GM12878 (cell line): ENCODE measurements around the gene AVPR1B. TPM values are rescaled to one million over a fixed set of nuclear protein-coding genes. Genes with fewer than 3 reads are reported as not detected.

Experiments
- ATAC-seq: fragments of 200-7000 bp; cut with Tn5 transposase; 3 replicates; pipeline ENCODE4 v1.9.1; 2020; ENCODE audit warnings: mild to moderate bottlenecking, moderate library complexity
- BruUV-seq: library from RNA; stranded (reverse); fragments of 400-500 nt; replicated peaks from 2 replicates; lab custom pipeline; 2021; lab: Mats Ljungman, UMichigan
- CTCF ChIA-PET: fragments of 300-600 bp; sonication (Branson Sonifier 250); formaldehyde crosslinking; extraction: SDS; loops from one replicate; lab custom pipeline; 2021; ENCODE audit warnings: inconsistent platforms; lab: Yijun Ruan, JAX
- POLR2A ChIA-PET: fragments of 350-600 bp; formaldehyde crosslinking; extraction: SDS; loops from one replicate; lab custom pipeline; 2021; ENCODE audit warnings: inconsistent platforms; lab: Charles Lee
- RAD21 ChIA-PET: fragments of 300-600 bp; sonication (Branson Sonifier 250); formaldehyde crosslinking; loops from one replicate; lab custom pipeline; 2023; ENCODE audit warnings: antibody characterized with exemption; ENCODE audit not compliant: unreplicated experiment; lab: Charles Lee
- SMC1A ChIA-PET: fragments of 300-600 bp; sonication (Branson Sonifier 250); formaldehyde crosslinking; loops from one replicate; lab custom pipeline; 2023; ENCODE audit not compliant: unreplicated experiment, uncharacterized antibody; lab: Charles Lee
- DNase-seq: peaks from one replicate; pipeline ENCODE4 v3.0.0-alpha.2; 2011; ENCODE audit warnings: low read depth, low spot score
- FAIRE-seq: peaks from 3 replicates; lab custom pipeline; 2011; peaks lifted over from hg19 to GRCh38; lab: Jason Lieb, UNC
- H2AFZ ChIP-seq: 2 replicates; pipeline ENCODE4 v1.6.0; 2011; ENCODE audit warnings: low read depth, low read length, control low read depth; ENCODE audit not compliant: control insufficient read depth
- H3K27ac ChIP-seq: 2 replicates; pipeline ENCODE4 v1.5.1; 2011; ENCODE audit warnings: control low read depth; ENCODE audit not compliant: control insufficient read depth, insufficient read depth
- H3K27me3 ChIP-seq, 2 experiments: replicated peaks in 1 of 2; 2 replicates each; pipeline versions ENCODE4 v1.6.0 to v1.6.1; 2011; ENCODE audit warnings: low read length in 1 of 2; ENCODE audit not compliant: control insufficient read depth in 2 of 2, insufficient read depth in 2 of 2
- H3K36me3 ChIP-seq, 2 experiments: 2 replicates each; pipeline ENCODE4 v1.5.1; 2011; ENCODE audit warnings: low read length in 1 of 2; ENCODE audit not compliant: control insufficient read depth in 2 of 2, insufficient read depth in 2 of 2
- H3K4me1 ChIP-seq: 2 replicates; pipeline ENCODE4 v1.6.1; 2011; ENCODE audit warnings: mild to moderate bottlenecking, low read length, moderate library complexity, mixed read lengths; ENCODE audit not compliant: control insufficient read depth, insufficient read depth
- H3K4me2 ChIP-seq: 2 replicates; pipeline ENCODE4 v1.6.0; 2011; ENCODE audit warnings: control low read depth; ENCODE audit not compliant: control insufficient read depth, insufficient read depth
- H3K4me3 ChIP-seq: fragments of 200-600 bp; sonication (generic); 2 replicates; pipeline ENCODE4 v1.5.1; 2016
- H3K79me2 ChIP-seq: 2 replicates; pipeline ENCODE4 v1.6.0; 2011; ENCODE audit warnings: low read length; ENCODE audit not compliant: control insufficient read depth, insufficient read depth
- H3K9ac ChIP-seq: 2 replicates; pipeline ENCODE4 v1.8.0; 2011; ENCODE audit warnings: low read length, control low read depth, mixed read lengths; ENCODE audit not compliant: control insufficient read depth, insufficient read depth
- H3K9me3 ChIP-seq: replicated peaks from 3 replicates; pipeline ENCODE4 v1.5.1; 2011; ENCODE audit warnings: mild to moderate bottlenecking, low read length; ENCODE audit not compliant: control insufficient read depth, insufficient read depth
- H4K20me1 ChIP-seq: 2 replicates; pipeline ENCODE4 v1.6.0; 2011; ENCODE audit not compliant: control insufficient read depth, insufficient read depth
- BACH1 ChIP-seq: fragments of 450-650 bp; IDR thresholded peaks from 2 replicates; pipeline ENCODE4 v1.6.1; 2017; ENCODE audit warnings: mild to moderate bottlenecking, borderline replicate concordance
- CBX5 ChIP-seq: sonication (generic); IDR thresholded peaks from 2 replicates; pipeline ENCODE4 v1.6.1; 2016; ENCODE audit warnings: low read depth, moderate library complexity, mild to moderate bottlenecking, inconsistent platforms
- E2F4 ChIP-seq: IDR thresholded peaks from 2 replicates; pipeline ENCODE4 v1.6.1; 2012; ENCODE audit warnings: low read depth, low read length, improper control_type of control experiment
- IKZF2 ChIP-seq, 2 experiments: fragments of 450-650 bp; IDR thresholded peaks; 2 replicates each; pipeline ENCODE4 v1.6.1; 2017; ENCODE audit warnings: mild to moderate bottlenecking in 2 of 2, moderate library complexity in 2 of 2
- MXI1 ChIP-seq: fragments of 150-350 bp; IDR thresholded peaks from 2 replicates; pipeline ENCODE4 v1.6.1; 2011; ENCODE audit warnings: low read depth, mild to moderate bottlenecking, inconsistent platforms, low read length, improper control_type of control experiment
- RAD51 ChIP-seq: fragments of 450-650 bp; IDR thresholded peaks from 2 replicates; pipeline ENCODE4 v1.6.1; 2016; ENCODE audit warnings: moderate library complexity, mild to moderate bottlenecking, inconsistent platforms
- SP1 ChIP-seq: IDR thresholded peaks from one replicate; pipeline ENCODE4 v1.6.1; 2011; ENCODE audit warnings: low read depth, low read length
- SUZ12 ChIP-seq: fragments of 200-600 bp; sonication (generic); IDR thresholded peaks from one replicate; pipeline ENCODE4 v1.6.1; 2018; ENCODE audit warnings: antibody characterized with exemption, mild to moderate bottlenecking; ENCODE audit not compliant: unreplicated experiment
- TAF1 ChIP-seq: IDR thresholded peaks from 2 replicates; pipeline ENCODE4 v1.6.1; 2011; ENCODE audit warnings: mild to moderate bottlenecking, low read depth, low read length, borderline replicate concordance
- TARDBP ChIP-seq: IDR thresholded peaks from 2 replicates; pipeline ENCODE4 v1.6.1; 2016; ENCODE audit warnings: borderline replicate concordance
- ZBTB11 ChIP-seq: fragments of 450-650 bp; formaldehyde crosslinking; IDR thresholded peaks from 2 replicates; pipeline ENCODE4 v1.5.0; 2022; ENCODE audit warnings: mild to moderate bottlenecking, missing genetic modification characterization
- ZNF274 ChIP-seq: IDR thresholded peaks from one replicate; pipeline ENCODE4 v1.8.0; 2011; ENCODE audit not compliant: insufficient read length, insufficient read depth
- ZNF592 ChIP-seq: fragments of 450-650 bp; IDR thresholded peaks from 2 replicates; pipeline ENCODE4 v1.6.1; 2017; ENCODE audit warnings: mild to moderate bottlenecking, moderate library complexity
- WGBS: methylation state at CpG from one replicate; pipeline ENCODE4 v1.1.6; 2016; ENCODE audit warnings: low lambda C conversion rate; ENCODE audit not compliant: insufficient replicate concordance, insufficient coverage; ENCODE audit errors: missing lambda C conversion rate; 5-methylcytosine and 5-hydroxymethylcytosine counted together
- in situ Hi-C: fragments of 300-500 bp; cut with MboI; formaldehyde crosslinking; loops from 9 replicates; pipeline ENCODE4 v1.14.3; 2018; ENCODE audit warnings: mixed read lengths
- intact Hi-C: fragments of 100-400 bp; cut with micrococcal nuclease; formaldehyde crosslinking; loops from one replicate; pipeline ENCODE4 v1.14.2; 2022; ENCODE audit not compliant: unreplicated experiment
- polyA plus RNA-seq, 11 experiments: library from polyadenylated mRNA; depleted of rRNA in 4 of 11; unstranded in 6 of 11; stranded (reverse) in 5 of 11; fragments of >200 nt; fragmentation: Nextera tagmentation in 4 of 11; fragmentation: Illumina TruSeq in 1 of 11; extraction: Ambion mirVana in 4 of 11; extraction: Trizol in 1 of 11; gene quantifications; 1 replicate in 1 of 11; 2 replicates in 10 of 11; pipeline versions ENCODE4 v1.2.1 to v1.2.3, GENCODE V29; 2011 to 2016; ENCODE audit warnings: inconsistent platforms in 2 of 11, missing spikeins in 2 of 11, low read depth in 1 of 11
- total RNA-seq, 4 experiments: library from RNA; depleted of rRNA in 3 of 4; stranded (reverse); fragments of >200 nt in 3 of 4; fragmentation: Illumina TruSeq in 1 of 4; extraction: Trizol in 1 of 4; gene quantifications; 2 replicates each; pipeline versions ENCODE4 v1.2.1 to v1.2.3, GENCODE V29; 2013 to 2021

Gene AVPR1B
- total and polyA plus RNA-seq, 10 of the 15 experiments (the other 5 are each of a cell fraction or from before 2014, with no cell fraction given), result not detected

- TF ChIP-seq ZNF274, result no peak
- no peak for TF ChIP-seq MXI1
- no peak for TF ChIP-seq CBX5
- no peak for TF ChIP-seq E2F4
- no peak for TF ChIP-seq ZBTB11 (CRISPR knock-in tag)
These were observed 6.4 kb downstream of the AVPR1B start (continued) for GRCh38 chr1:206110820-206111219.

- Histone ChIP-seq H2AFZ (no peak overlapping the region), H3K4me3 (no peak overlapping the region), H3K4me2 (no peak overlapping the region), H3K9ac (no peak overlapping the region), H3K27me3 (peaks cover 0 to 2% of the 10 kb centered on the region in 2 experiments; a peak in 3 of 4 replicates), H3K27ac (no peak overlapping the region), H4K20me1 (no peaks in the 10 kb centered on the region), H3K79me2 (no peaks in the 10 kb centered on the region), H3K36me3 (no peaks in the 10 kb centered on the region), H3K4me1 (no peaks in the 10 kb centered on the region), H3K9me3 (no peaks in the 10 kb centered on the region)
- FAIRE-seq (no peak), ATAC-seq (no peak), DNase-seq (no peak)
- ChIA-PET CTCF (interaction anchor here (1.2 to 12.1 kb wide), 6 partner anchors 30 to 318 kb away, joined by 3 to 384 read pairs (median 6); no protein-coding TSS in a partner anchor), POLR2A (no interaction called here), RAD21 (interaction anchor here (7.2 to 9.2 kb wide), 2 partner anchors 80 to 126 kb away, joined by 169 to 197 read pairs; no protein-coding TSS in a partner anchor), SMC1A (interaction anchor here (16.8 kb wide), 1 partner anchor 80 kb away, joined by 329 read pairs; no protein-coding TSS in a partner anchor)
- in situ Hi-C loops, result no loop called here
- intact Hi-C loops, result no loop called here
- 58% methylated on average over 15 of the region's 15 CpGs for WGBS
- BruUV-seq, result no TSS peak
- no peak for TF ChIP-seq BACH1
- TF ChIP-seq ZNF592, result no peak
- no peak for TF ChIP-seq TAF1
- TF ChIP-seq TARDBP, result no peak
- no peak for TF ChIP-seq SUZ12
- TF ChIP-seq RAD51, result no peak
- TF ChIP-seq IKZF2 (IDR thresholded peaks at IDR 0.05), result no peak
- TF ChIP-seq SP1, result no peak
These were observed 7.0 kb downstream of the AVPR1B start for GRCh38 chr1:206110161-206110560.
